Measurements from ENCODE around the gene GMCL1.
"Not testable (repeated sequence)": the region's sequence is repeated elsewhere in the genome, so short reads cannot be mapped to it uniquely, and the experiment has no call there.

The GMCL1 gene

GRCh38 chr2:69811018-69811417 lies 18.4 kb upstream of the GMCL1 start:
- Histone ChIP-seq H3K36me3 (ENCODE audit: insufficient read depth, low read length) (peaks cover 45% of the 10 kb centered on the region), H3K4me1 (ENCODE audit: insufficient read depth, low read length) (no peaks in the 10 kb centered on the region), H3K9ac (ENCODE audit: low read length) (no peak overlapping the region), H3K9me3 (ENCODE audit: low read length) (no peaks in the 10 kb centered on the region), H3K27me3 (ENCODE audit: control insufficient read depth in 1 of 2, insufficient read depth in 2 of 2, low read length in 2 of 2) (no peaks in the 10 kb centered on the region), H3K4me3 (ENCODE audit: low read depth in 1 of 2, low read length in 2 of 2) (no peak overlapping the region), H3K27ac (ENCODE audit: low read depth, low read length) (no peak overlapping the region)

- Histone ChIP-seq H3K4me3 (ENCODE audit: low read depth in 1 of 2, low read length in 2 of 2) (no peak overlapping the region), H3K27ac (ENCODE audit: low read depth, low read length) (no peak overlapping the region), H3K9ac (ENCODE audit: low read length) (no peak overlapping the region), H3K9me3 (ENCODE audit: low read length) (no peaks in the 10 kb centered on the region), H3K36me3 (ENCODE audit: insufficient read depth, low read length) (peaks cover 40% of the 10 kb centered on the region), H3K27me3 (ENCODE audit: control insufficient read depth in 1 of 2, insufficient read depth in 2 of 2, low read length in 2 of 2) (no peaks in the 10 kb centered on the region), H3K4me1 (ENCODE audit: insufficient read depth, low read length) (no peaks in the 10 kb centered on the region)
Observed at GRCh38 chr2:69811591-69811990, 17.9 kb upstream of the GMCL1 start.

- Histone ChIP-seq H3K27me3 (ENCODE audit: control insufficient read depth in 1 of 2, insufficient read depth in 2 of 2, low read length in 2 of 2) (no peaks in the 10 kb centered on the region), H3K4me1 (ENCODE audit: insufficient read depth, low read length) (no peaks in the 10 kb centered on the region), H3K9ac (ENCODE audit: low read length) (no peak overlapping the region), H3K4me3 (ENCODE audit: low read depth in 1 of 2, low read length in 2 of 2) (no peak overlapping the region), H3K27ac (ENCODE audit: low read depth, low read length) (no peak overlapping the region), H3K9me3 (ENCODE audit: low read length) (no peaks in the 10 kb centered on the region), H3K36me3 (ENCODE audit: insufficient read depth, low read length) (peaks cover 38% of the 10 kb centered on the region)
Observed at GRCh38 chr2:69815717-69816116, 13.7 kb upstream of the GMCL1 start.

- H3K4me1 ChIP-seq (ENCODE audit: insufficient read depth, low read length), result no peaks in the 10 kb centered on the region
- H3K27me3 ChIP-seq (ENCODE audit: control insufficient read depth in 1 of 2, insufficient read depth in 2 of 2, low read length in 2 of 2), result no peaks in the 10 kb centered on the region
- peaks cover 42% of the 10 kb centered on the region for H3K36me3 ChIP-seq (ENCODE audit: insufficient read depth, low read length)
- H3K27ac ChIP-seq (ENCODE audit: low read depth, low read length), result no peak overlapping the region
- no peaks in the 10 kb centered on the region for H3K9me3 ChIP-seq (ENCODE audit: low read length)
- H3K9ac ChIP-seq (ENCODE audit: low read length), result no peak overlapping the region
- H3K4me3 ChIP-seq (ENCODE audit: low read depth in 1 of 2, low read length in 2 of 2), result no peak overlapping the region
Observed at GRCh38 chr2:69816923-69817542, 12.4 kb upstream of the GMCL1 start.

GRCh38 chr2:69817729-69818501 lies 11.5 kb upstream of the GMCL1 start:
- Histone ChIP-seq H3K9me3 (ENCODE audit: low read length) (no peaks in the 10 kb centered on the region), H3K27ac (ENCODE audit: low read depth, low read length) (no peak overlapping the region), H3K4me1 (ENCODE audit: insufficient read depth, low read length) (no peaks in the 10 kb centered on the region), H3K9ac (ENCODE audit: low read length) (no peak overlapping the region), H3K27me3 (ENCODE audit: control insufficient read depth in 1 of 2, insufficient read depth in 2 of 2, low read length in 2 of 2) (no peaks in the 10 kb centered on the region), H3K36me3 (ENCODE audit: insufficient read depth, low read length) (peaks cover 35% of the 10 kb centered on the region), H3K4me3 (ENCODE audit: low read depth in 1 of 2, low read length in 2 of 2) (no peak overlapping the region)

GRCh38 chr2:69827796-69828540 lies 1.5 kb upstream of the GMCL1 start:
- no peak overlapping the region for H3K27ac ChIP-seq (ENCODE audit: low read depth, low read length)
- no peaks in the 10 kb centered on the region for H3K9me3 ChIP-seq (ENCODE audit: low read length)
- no peak overlapping the region for H3K4me3 ChIP-seq (ENCODE audit: low read depth in 1 of 2, low read length in 2 of 2)
- no peak overlapping the region for H3K9ac ChIP-seq (ENCODE audit: low read length)
- peaks cover 5% of the 10 kb centered on the region for H3K36me3 ChIP-seq (ENCODE audit: insufficient read depth, low read length)
- H3K4me1 ChIP-seq (ENCODE audit: insufficient read depth, low read length), result peaks cover 22% of the 10 kb centered on the region
- H3K27me3 ChIP-seq (ENCODE audit: control insufficient read depth in 1 of 2, insufficient read depth in 2 of 2, low read length in 2 of 2), result no peaks in the 10 kb centered on the region

GRCh38 chr2:69828938-69829255 lies 563 bp upstream of the GMCL1 start:
- H3K27me3 ChIP-seq (ENCODE audit: control insufficient read depth in 1 of 2, insufficient read depth in 2 of 2, low read length in 2 of 2), result no peaks in the 10 kb centered on the region

GRCh38 chr2:69830045-69830905 lies 815 bp downstream of the GMCL1 start:
- H3K9ac ChIP-seq (ENCODE audit: low read length), result peak overlapping the region; percentile 39
- peak overlapping the region; percentile 81 to 99 for H3K4me3 ChIP-seq (ENCODE audit: low read depth in 1 of 2, low read length in 2 of 2)
- no peaks in the 10 kb centered on the region for H3K27me3 ChIP-seq (ENCODE audit: control insufficient read depth in 1 of 2, insufficient read depth in 2 of 2, low read length in 2 of 2)
- H3K27ac ChIP-seq (ENCODE audit: low read depth, low read length), result peak overlapping the region; percentile 73
- H3K9me3 ChIP-seq (ENCODE audit: low read length), result no peaks in the 10 kb centered on the region
- peaks cover 5% of the 10 kb centered on the region for H3K36me3 ChIP-seq (ENCODE audit: insufficient read depth, low read length)
- peaks cover 22% of the 10 kb centered on the region for H3K4me1 ChIP-seq (ENCODE audit: insufficient read depth, low read length)

More at GRCh38 chr2:69828938-69829255, 563 bp upstream of the GMCL1 start:
- no peaks in the 10 kb centered on the region for H3K9me3 ChIP-seq (ENCODE audit: low read length)
- peaks cover 5% of the 10 kb centered on the region for H3K36me3 ChIP-seq (ENCODE audit: insufficient read depth, low read length)
- peaks cover 22% of the 10 kb centered on the region for H3K4me1 ChIP-seq (ENCODE audit: insufficient read depth, low read length)
- H3K9ac ChIP-seq (ENCODE audit: low read length), result peak overlapping the region; percentile 92
- H3K27ac ChIP-seq (ENCODE audit: low read depth, low read length), result peak overlapping the region; percentile 70
- H3K4me3 ChIP-seq (ENCODE audit: low read depth in 1 of 2, low read length in 2 of 2), result peak overlapping the region; percentile 81 to 99

GRCh38 chr2:69830906-69831241 lies 1.4 kb downstream of the GMCL1 start:
- H3K9me3 ChIP-seq (ENCODE audit: low read length); H3K9ac ChIP-seq (ENCODE audit: low read length); H3K27me3 ChIP-seq (ENCODE audit: control insufficient read depth in 1 of 2, insufficient read depth in 2 of 2, low read length in 2 of 2); H3K36me3 ChIP-seq (ENCODE audit: insufficient read depth, low read length); H3K27ac ChIP-seq (ENCODE audit: low read depth, low read length): not testable (repeated sequence)
- Histone ChIP-seq H3K4me3 (ENCODE audit: low read depth in 1 of 2, low read length in 2 of 2) (peak overlapping the region in 1 of 2 donors; percentile 99), H3K4me1 (ENCODE audit: insufficient read depth, low read length) (peaks cover 22% of the 10 kb centered on the region)

- Histone ChIP-seq H3K9me3 (ENCODE audit: low read length) (no peaks in the 10 kb centered on the region), H3K4me3 (ENCODE audit: low read depth in 1 of 2, low read length in 2 of 2) (no peak overlapping the region), H3K4me1 (ENCODE audit: insufficient read depth, low read length) (peaks cover 22% of the 10 kb centered on the region), H3K36me3 (ENCODE audit: insufficient read depth, low read length) (peaks cover 5% of the 10 kb centered on the region), H3K27ac (ENCODE audit: low read depth, low read length) (no peak overlapping the region), H3K9ac (ENCODE audit: low read length) (no peak overlapping the region), H3K27me3 (ENCODE audit: control insufficient read depth in 1 of 2, insufficient read depth in 2 of 2, low read length in 2 of 2) (no peaks in the 10 kb centered on the region)
Observed at GRCh38 chr2:69831354-69831905, 2.0 kb downstream of the GMCL1 start.

- no peaks in the 10 kb centered on the region for H3K27me3 ChIP-seq (ENCODE audit: control insufficient read depth in 1 of 2, insufficient read depth in 2 of 2, low read length in 2 of 2)
Observed at GRCh38 chr2:69833752-69834151, 4.3 kb downstream of the GMCL1 start.

More at GRCh38 chr2:69833752-69834151, 4.3 kb downstream of the GMCL1 start:
- peaks cover 5% of the 10 kb centered on the region for H3K36me3 ChIP-seq (ENCODE audit: insufficient read depth, low read length)
- H3K9ac ChIP-seq (ENCODE audit: low read length), result no peak overlapping the region
- no peaks in the 10 kb centered on the region for H3K9me3 ChIP-seq (ENCODE audit: low read length)
- H3K27ac ChIP-seq (ENCODE audit: low read depth, low read length), result no peak overlapping the region
- H3K4me1 ChIP-seq (ENCODE audit: insufficient read depth, low read length), result peaks cover 18% of the 10 kb centered on the region
- H3K4me3 ChIP-seq (ENCODE audit: low read depth in 1 of 2, low read length in 2 of 2), result no peak overlapping the region
